GM18951 (cell line): ENCODE results near the gene RASSF5.

Source experiments
- POLR2A ChIP-seq: IDR thresholded peaks from 4 replicates; pipeline ENCODE4 v1.6.1; 2011; ENCODE audit warnings: mild to moderate bottlenecking; ENCODE audit not compliant: insufficient read length, insufficient read depth; ENCODE audit errors: extremely low read depth
- in situ Hi-C: fragments of 300-500 bp; cut with MboI; formaldehyde crosslinking; loops from one replicate; pipeline ENCODE4 v1.12.0; 2022; ENCODE audit warnings: low sequenced_read_pairs, mixed read lengths, inconsistent platforms; ENCODE audit not compliant: unreplicated experiment

Gene RASSF5

DNA sequence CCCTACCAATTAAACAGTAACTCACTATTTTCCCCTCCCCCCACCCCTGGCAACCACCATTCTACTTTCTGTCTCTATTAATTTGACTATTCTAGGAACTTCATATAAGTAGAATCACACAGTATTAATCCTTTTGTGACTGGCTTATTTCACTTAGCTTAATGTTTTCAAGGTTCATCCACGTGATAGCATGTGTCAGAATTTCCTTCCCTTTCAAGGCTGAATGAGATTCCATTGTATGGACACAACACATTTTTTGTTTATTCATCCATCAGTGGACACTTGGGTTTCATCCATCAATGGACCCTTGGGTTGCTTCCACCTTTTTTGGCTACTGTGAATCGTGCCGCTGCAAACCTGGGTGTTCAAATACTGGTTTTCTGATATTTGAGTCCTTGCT, 63.2 kb downstream of the RASSF5 start:
- no peak for TF ChIP-seq POLR2A
- in situ Hi-C loops = no loop called here

DNA sequence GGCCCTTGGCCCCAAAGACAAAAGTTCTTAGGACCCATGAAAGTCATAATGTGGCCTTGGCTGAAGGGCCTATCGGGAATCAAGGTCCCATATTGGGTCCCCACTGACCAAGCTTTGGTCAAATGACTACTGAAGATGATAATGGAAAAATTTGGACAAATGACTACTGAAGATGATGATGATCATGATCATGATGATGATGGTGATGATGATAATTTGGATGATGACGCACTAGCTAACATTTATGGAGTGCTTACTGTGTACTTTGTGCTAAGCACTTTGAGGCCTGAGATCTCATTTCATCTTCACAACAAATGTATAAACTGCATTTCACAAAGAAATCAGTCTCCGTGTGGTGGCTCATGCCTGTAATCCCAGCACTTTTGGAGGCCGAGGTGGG, 65.5 kb downstream of the RASSF5 start:
- no peak for TF ChIP-seq POLR2A
- in situ Hi-C loops = no loop called here

DNA sequence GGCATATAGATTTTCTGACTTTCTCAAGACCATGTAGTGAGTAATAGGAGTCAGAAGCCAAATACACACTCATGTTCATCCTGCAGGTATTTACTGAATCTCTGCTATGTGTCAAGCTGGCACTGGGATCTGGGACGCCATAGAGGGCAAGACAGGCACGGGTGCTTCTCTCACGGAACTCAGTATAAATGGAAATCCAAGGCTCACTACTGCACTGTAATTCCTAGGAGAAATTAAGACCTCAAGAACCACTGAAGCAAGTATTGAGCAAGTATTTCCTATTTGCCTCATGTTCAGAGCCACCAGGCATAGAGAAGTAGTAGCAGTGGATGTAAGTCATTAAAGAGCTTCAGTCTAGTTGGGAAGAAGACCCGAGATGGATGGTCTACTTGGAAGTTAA, 66.0 kb downstream of the RASSF5 start:
- no peak for TF ChIP-seq POLR2A
- in situ Hi-C loops = no loop called here

DNA sequence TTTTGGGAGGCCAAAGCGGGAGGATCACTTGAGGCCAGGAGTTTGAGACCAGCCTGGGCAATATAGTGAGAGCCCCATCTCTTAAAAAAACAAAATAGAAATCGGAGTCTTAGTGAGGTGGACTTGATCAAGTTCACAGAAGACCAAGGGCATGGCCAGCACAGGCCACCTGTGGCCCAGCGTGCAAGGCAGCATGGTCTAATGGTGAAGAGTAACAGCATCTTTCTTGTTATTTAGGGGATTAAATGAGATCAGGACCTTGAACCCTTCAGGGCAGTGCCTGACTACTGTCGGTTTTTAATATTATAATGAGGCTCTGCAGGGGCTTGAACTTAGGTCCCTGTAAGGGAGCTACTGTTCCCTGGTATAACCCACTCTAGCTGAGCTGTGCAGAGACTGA, 66.4 kb downstream of the RASSF5 start:
- in situ Hi-C loops = no loop called here

DNA sequence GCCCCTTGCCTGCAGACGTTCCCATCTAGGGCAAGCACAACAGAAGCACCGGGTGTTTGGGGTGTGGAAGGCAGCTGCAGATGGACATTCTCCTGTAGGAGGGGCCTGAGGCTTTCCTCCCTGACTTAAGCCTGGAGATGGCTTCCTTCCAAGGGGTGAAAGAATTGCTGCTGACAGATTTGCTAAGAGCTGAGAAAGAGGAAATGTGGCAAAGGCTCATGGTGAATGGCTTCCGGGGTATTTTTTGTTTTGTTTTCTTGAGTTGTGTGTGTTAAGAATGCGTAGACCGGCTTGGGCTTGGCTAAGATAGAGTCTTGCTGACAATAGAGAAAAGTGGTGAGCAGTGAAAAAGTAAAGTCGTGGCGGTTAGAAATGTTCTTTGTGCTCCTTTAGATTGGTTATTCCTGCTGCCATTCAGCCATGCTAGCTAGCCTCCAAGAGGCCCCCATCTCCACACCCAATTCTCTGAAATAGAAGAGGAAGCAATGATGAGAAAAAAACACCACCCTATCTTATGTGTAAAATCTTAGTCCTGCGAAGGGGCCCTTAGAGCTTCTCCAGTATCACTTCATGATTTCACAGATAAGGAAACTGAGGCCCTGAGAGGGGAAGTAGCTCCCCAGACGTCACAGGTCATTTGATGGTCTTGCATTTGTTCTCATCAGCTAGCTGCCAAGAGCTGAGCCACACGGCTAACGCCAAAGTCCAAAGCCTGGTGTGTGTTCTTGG, 68.0 kb downstream of the RASSF5 start:
- TF ChIP-seq POLR2A = no peak
- in situ Hi-C loops = no loop called here

More for the DNA sequence above, 66.4 kb downstream of the RASSF5 start:
- TF ChIP-seq POLR2A = no peak

DNA sequence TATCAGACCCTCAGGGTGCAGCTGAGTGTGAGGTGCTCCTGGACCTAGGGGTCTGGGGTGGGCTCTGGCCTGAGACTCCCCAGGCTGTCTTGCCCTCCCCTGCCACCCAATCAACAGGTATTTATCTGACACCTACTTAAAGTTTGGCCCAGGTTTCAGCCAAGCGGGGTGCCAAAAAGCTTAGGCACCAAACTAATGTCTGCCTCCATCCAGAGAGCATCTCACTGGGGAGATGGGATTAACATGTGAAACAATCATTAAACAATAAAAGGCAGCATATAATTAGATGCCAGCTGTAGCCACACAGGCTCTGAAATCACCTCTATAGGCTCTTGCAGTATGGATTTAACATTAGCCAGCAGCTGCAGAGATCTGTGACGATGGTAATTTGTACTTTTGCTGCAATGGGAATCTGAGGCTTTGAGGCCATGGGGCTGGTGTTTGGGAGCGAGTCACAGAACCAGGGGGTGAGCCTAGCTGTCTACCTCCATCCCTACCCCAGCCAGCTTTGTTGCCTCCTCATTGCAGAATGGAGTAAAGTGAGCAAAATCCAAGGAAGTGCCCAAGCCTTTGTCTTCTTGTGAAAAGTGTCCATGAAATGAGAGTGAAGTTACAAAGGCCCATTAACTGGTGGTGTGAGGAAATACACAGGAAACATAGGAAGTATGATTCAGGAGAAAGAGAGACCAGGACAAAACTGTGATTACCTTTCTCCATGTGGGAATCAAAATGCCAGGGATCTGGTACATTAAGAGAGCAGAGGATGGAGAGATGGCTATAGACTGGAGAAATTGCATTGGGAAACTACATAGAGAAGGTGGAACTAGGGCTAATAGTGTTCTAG, 68.8 kb downstream of the RASSF5 start:
- in situ Hi-C loops = no loop called here
- no peak for TF ChIP-seq POLR2A

DNA sequence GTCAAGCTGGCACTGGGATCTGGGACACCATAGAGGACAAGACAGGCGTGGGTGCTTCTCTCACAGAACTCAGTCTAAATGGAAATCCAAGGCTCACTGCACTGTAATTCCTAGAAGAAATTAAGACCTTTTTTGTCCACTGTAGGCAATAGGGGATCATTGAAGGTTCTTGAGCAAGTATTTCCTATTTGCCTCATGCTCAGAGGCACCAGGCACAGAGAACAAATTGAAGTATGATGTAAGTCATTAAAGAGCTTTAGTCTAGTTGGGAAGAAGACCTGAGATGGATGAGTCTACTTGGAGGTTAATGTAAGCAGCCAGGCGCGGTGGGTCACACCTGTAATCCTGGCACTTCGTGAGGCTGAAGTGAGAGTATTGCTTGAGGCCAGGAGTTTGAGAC, 70.3 kb downstream of the RASSF5 start:
- in situ Hi-C loops = no loop called here
- no peak for TF ChIP-seq POLR2A

DNA sequence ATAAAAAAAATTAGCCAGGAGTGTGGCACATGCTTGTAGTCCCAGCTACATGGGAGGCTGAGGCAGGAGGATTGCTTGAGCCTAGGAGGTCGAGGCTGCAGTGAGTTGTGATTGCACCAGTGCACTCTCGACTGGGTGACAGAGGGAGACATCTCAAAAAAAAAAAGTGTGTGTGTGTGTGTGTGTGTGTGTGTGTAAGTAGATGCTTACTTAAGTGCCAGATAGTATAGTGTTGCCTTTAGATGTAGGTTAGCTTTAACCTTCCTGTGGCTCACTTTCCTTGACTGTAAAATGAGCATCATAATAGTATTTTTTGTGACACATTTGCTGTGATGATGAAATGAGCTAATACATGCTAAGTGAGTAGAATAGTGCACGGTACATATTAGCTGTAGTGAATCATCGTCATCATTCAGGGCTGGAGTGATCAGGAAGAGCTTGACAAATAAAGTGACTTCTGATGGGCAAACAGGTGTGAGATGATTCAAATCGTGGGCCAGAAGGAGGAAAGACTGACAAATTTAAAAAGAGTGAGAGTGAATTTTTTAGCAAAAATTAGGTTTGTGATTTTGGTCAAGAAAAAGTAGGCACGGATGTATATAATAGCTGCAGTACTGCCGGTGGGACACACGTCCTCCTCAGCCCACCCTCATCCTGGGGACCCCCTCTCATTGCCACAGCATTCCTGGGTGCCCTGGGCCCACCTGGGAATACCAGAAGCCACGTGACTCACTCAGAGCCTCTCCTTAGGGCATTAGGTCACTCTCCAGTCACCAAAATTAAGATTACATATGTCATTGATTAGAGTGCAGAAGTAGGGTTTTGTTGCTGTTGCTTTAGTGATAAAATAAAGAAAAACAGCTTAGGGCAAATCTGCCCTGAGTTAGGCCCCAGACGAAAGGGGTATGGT, 71.0 kb downstream of the RASSF5 start:
- in situ Hi-C loops = no loop called here
- no peak for TF ChIP-seq POLR2A

DNA sequence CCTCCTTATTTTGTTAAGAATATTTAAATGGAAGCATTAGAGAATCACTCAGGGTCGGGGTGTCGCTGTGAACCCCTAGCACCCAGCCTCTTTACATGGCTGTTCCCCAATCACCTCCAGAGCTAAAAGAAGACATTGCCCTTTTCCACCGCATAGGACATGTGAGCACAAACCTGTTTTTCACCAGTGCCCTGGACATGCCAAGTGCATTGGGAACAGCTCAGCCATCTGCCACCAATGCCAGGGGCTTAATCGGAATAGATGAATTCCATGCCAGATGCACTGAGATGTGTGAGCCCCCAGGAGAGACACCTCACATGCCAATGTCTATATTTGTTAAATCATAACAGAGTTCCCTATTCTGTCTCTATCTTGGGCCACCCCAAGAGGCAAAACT, 71.6 kb downstream of the RASSF5 start:
- no peak for TF ChIP-seq POLR2A
- in situ Hi-C loops = no loop called here

DNA sequence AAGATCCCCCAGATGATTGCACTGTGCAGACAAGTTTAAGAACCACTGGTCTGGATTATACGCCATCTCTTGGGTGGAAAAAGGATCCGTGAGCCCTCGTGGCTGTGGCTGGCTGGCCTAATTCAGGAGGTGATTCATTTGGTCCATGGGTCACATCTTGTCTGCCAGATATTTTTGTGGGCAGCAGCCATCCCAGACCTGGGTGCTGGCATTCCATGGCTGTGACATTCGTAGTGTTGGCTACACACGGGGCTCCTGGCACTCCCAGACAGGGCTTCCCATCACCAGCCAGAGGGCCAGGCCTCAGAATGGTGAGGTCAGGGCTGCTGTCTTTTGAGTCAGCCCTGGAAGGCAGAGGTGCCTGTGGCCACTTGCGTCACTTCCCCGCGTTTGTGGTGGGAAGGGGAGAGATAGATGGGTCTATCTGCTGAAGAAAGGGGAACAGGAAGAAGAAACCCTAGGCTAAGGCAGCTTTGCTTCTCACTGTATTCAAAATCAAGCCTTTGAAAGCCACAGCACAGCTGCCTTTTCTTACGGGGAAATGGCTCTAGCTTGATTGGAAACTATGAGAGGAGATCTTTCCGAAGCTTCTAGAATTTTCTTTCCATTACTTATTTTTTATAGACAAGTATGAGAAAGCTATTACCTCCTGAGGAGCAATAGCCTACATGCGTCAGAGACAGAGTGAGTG, 72.6 kb downstream of the RASSF5 start:
- in situ Hi-C loops = loop anchor here (5.0 kb wide), 2 partner anchors 33 to 93 kb away; no protein-coding TSS in a partner anchor
- peak; percentile 41 for TF ChIP-seq POLR2A

DNA sequence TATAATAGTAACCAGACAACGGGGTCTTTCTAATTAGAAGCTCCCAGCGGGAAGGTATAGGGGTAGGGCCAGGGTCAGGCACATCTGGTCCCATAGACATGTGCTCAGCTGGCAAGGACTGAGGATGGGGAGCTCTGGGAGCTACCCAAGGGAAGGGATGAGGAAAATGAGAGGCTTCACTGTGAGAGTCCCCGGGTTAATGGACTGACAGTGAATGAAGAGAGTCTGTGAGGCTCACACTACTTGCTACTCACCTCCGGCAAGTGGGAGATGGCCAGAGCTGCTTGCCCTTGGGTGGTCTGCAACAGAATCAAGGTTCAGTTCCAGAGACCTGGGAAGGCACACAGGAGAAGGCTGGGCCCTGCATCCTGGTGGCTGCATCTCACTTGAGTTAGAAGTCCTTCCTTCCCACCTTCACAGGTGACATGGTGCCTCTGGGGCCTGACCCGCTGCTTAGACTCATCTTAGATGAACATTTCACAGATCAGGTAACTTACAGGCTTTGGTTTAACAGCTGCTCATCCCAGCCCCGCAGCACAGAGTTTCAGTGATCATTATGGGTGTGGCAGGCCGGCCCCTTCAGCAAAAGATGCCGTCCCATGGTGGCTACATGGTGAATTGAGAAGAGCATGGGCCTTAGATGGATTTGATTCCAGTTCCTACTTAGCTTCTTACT, 73.2 kb downstream of the RASSF5 start:
- TF ChIP-seq POLR2A = no peak
- in situ Hi-C loops = loop anchor here (5.0 kb wide), 2 partner anchors 33 to 93 kb away; no protein-coding TSS in a partner anchor

DNA sequence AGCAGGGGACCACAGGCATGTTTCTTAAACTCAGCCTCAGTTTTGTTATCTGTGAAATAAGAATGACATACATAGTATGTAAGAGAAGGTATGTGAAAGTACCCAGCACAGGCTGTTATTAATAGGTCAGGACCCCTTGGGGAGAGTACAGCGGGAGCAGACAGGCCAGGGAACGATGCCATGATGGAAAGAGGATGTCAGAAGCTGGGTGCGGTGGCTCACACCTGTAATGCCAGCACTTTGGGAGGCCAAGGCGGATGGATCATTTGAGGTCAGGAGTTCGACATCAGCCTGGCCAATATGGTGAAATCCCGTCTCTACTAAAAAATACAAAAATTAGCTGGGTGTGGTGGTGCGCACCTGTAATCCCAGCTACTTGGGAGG, 73.8 kb downstream of the RASSF5 start:
- in situ Hi-C loops = loop anchor here (5.0 kb wide), 2 partner anchors 34 to 94 kb away; no protein-coding TSS in a partner anchor
